Aorta (tissue), 5 donors: ENCODE measurements around the gene ITPK1. TPM values are rescaled to one million over a fixed set of nuclear protein-coding genes. Genes with fewer than 3 reads are reported as not detected.
"Not testable (repeated sequence)": the region's sequence is repeated elsewhere in the genome, so short reads cannot be mapped to it uniquely, and the experiment has no call there.

Experiments used
- ATAC-seq: fragments of 200-7000 bp; cut with Tn5 transposase; one replicate; pipeline ENCODE4 v1.9.1; 2022; ENCODE audit warnings: moderate library complexity; ENCODE audit not compliant: low FRiP score
- DNase-seq, 2 donors: peaks; one replicate each; pipeline ENCODE4 v3.0.0-alpha.2; 2020
- H3K27ac ChIP-seq, 2 donors: one replicate each; pipeline ENCODE4 v1.5.1; 2013; ENCODE audit warnings: low read length in 2 of 2, mild to moderate bottlenecking in 2 of 2, moderate library complexity in 2 of 2, control low read depth in 1 of 2, inconsistent platforms in 1 of 2, low read depth in 1 of 2
- H3K27me3 ChIP-seq, 2 donors: one replicate each; pipeline ENCODE4 v1.6.1; 2013; ENCODE audit warnings: control low read depth in 1 of 2, low read length in 1 of 2, mild to moderate bottlenecking in 1 of 2, moderate library complexity in 1 of 2; ENCODE audit not compliant: insufficient read depth in 2 of 2, control insufficient read depth in 1 of 2
- H3K36me3 ChIP-seq, 2 donors: one replicate each; pipeline ENCODE4 v1.6.1; 2013; ENCODE audit warnings: control low read depth in 1 of 2, low read length in 1 of 2, mild to moderate bottlenecking in 1 of 2; ENCODE audit not compliant: insufficient read depth in 2 of 2, control insufficient read depth in 1 of 2
- H3K4me1 ChIP-seq, 2 donors: one replicate each; pipeline ENCODE4 v1.6.1; 2013; ENCODE audit warnings: low read length in 2 of 2, control low read depth in 1 of 2, mild to moderate bottlenecking in 1 of 2, moderate library complexity in 1 of 2; ENCODE audit not compliant: insufficient read depth in 2 of 2, control insufficient read depth in 1 of 2
- H3K4me3 ChIP-seq, 2 donors: one replicate each; pipeline ENCODE4 v1.5.1; 2013; ENCODE audit warnings: low read length in 2 of 2, control low read depth in 1 of 2, mild to moderate bottlenecking in 1 of 2
- H3K9me3 ChIP-seq: one replicate; pipeline ENCODE4 v1.6.1; 2013; ENCODE audit warnings: mild to moderate bottlenecking, low read length; ENCODE audit not compliant: control insufficient read depth
- WGBS, 2 donors: extraction: QIAGEN DNeasy Blood & Tissue Kit; methylation state at CpG; one replicate each; pipeline ENCODE4 v1.1.7; 2013; 5-methylcytosine and 5-hydroxymethylcytosine counted together
- intact Hi-C, 2 donors: fragments of 100-400 bp; cut with DNase I; formaldehyde crosslinking; loops; one replicate each; pipeline versions ENCODE4 v1.14.2 to v1.15.0; 2022
- polyA plus RNA-seq, 2 donors: library from polyadenylated mRNA; stranded (reverse); fragments of 200-250 nt; gene quantifications; one replicate each; pipeline ENCODE4 v1.2.3, GENCODE V29; 2013
- total RNA-seq, 2 donors: library from RNA; stranded (reverse); fragmentation: NEBNext Ultra II Directional; extraction: Animal tissue kit (Norgen Biotek cat#: 25700); gene quantifications; one replicate each; pipeline ENCODE4 v1.2.1, GENCODE V29; 2021
- donor health status: healthy with polysubstance abuse.
- donor health status: Bipolar disorder and iron deficiency.
- donor health status: DM: no; HTN: no; CAD: no.
- donor health status: DM: no; HTN: no; CAD: no.
- donor health status: DM: yes; HTN: yes; CAD: no.

Gene ITPK1
- total and polyA plus RNA-seq, 4 donors, result 39.7 to 69.5 (median 54.2) TPM

GRCh38 chr14:93064411-93065271 lies 51.1 kb downstream of the ITPK1 start:
- peak; percentile 74 for ATAC-seq
- no peaks in the 10 kb centered on the region for H3K9me3 ChIP-seq
- H3K4me1 ChIP-seq, result no peaks in the 10 kb centered on the region
- 4 to 6% methylated on average over 10 of the region's 10 CpGs for WGBS, 2 donors
- DNase-seq, result no peak
- intact Hi-C loops, result no loop called here
- H3K27me3 ChIP-seq, result no peaks in the 10 kb centered on the region
- H3K27ac ChIP-seq, result peak overlapping the region; percentile 30 to 45
- no peak overlapping the region for H3K4me3 ChIP-seq
- no peaks in the 10 kb centered on the region for H3K36me3 ChIP-seq

DNA sequence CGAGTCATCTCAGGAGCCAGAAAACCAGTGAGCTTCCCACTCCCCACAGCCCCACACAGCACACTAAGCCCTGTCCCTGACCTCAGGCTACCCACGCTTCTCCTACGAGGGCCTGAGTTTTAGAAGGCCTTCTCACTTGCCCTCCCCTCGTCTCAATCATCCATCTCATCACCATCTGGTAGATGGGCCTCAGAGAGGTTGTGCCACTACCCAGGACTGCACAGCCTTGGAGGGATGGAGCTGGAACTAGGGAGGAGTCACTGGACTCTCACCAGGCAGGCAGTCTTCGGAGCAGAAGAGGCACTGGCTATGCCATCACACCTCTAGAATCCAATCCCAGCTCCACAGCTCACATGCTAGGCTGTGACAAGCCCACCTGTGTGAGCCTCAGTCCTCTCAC lies 52.3 kb downstream of the ITPK1 start:
- no peak overlapping the region for H3K4me3 ChIP-seq
- ATAC-seq (no peak), DNase-seq (no peak)
- no peaks in the 10 kb centered on the region for H3K36me3 ChIP-seq
- WGBS, 2 donors, result 87 to 95% methylated on average over 5 of the region's 5 CpGs
- peak overlapping the region in 1 of 2 donors; percentile 22 for H3K27ac ChIP-seq
- intact Hi-C loops, result no loop called here
- H3K4me1 ChIP-seq, result no peaks in the 10 kb centered on the region
- H3K27me3 ChIP-seq, result no peaks in the 10 kb centered on the region
- no peaks in the 10 kb centered on the region for H3K9me3 ChIP-seq

DNA sequence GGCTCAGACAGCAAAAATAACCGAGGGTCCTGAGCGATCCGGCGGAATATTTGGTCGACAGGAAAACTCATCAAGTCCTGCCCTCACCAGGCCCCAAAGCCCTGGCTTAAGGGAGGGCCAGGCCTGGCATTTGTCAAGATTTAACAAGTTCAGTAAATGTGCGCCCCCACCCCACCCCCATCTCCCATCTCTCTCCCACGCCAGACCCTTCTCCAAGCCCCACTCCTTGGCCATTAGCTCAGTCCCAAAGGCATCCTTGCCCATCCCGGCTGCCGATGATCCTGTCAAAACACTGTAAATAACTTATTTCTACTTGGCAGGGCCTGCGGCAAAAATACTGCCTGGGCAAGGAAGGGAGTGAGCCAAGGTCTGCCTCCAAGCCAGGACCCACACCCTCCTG lies 52.8 kb downstream of the ITPK1 start:
- Histone ChIP-seq H3K9me3 (no peaks in the 10 kb centered on the region), H3K36me3 (no peaks in the 10 kb centered on the region), H3K27me3 (no peaks in the 10 kb centered on the region), H3K27ac (no peak overlapping the region), H3K4me1 (no peaks in the 10 kb centered on the region), H3K4me3 (no peak overlapping the region)
- no peak for DNase-seq
- WGBS, 2 donors, result 58 to 67% methylated on average over 10 of the region's 10 CpGs
- intact Hi-C loops, result no loop called here
- no peak for ATAC-seq

GRCh38 chr14:93062013-93062412 lies 53.7 kb downstream of the ITPK1 start:
- H3K27me3 ChIP-seq, H3K4me1 ChIP-seq, intact Hi-C loops, H3K4me3 ChIP-seq, DNase-seq, ATAC-seq, H3K36me3 ChIP-seq, H3K27ac ChIP-seq, H3K9me3 ChIP-seq: not testable (repeated sequence)
- 94 to 96% methylated on average over 12 of the region's 12 CpGs for WGBS, 2 donors

DNA sequence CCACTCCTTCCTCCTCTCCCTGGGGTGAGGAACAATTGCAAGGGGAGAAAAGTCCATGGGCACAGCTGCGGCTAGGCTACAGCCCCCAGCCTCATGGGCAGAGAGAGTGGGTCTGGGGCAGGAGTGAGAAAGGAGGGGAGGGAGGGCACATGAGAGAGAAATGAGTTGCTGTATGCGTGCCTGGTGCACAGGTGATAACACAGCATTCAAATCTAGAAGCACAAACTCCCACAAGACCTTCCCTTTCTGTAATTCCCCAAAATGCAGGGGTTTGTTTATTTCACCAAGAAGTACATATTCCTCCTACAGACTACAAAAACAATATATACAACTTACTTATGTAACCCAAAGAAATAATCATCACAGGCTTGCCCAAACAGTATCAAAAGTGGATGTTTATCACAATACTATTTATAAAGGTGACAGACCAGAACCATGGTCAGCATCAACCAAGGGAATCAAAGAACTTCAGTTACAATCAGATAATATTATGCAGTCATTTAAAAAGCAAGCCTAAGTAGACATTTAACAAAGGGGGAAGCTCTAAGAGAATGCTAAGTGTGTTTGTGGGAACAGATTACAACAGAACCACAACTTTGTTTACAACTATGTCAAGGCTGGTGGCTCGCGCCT lies 54.2 kb downstream of the ITPK1 start:
- no peak for ATAC-seq
- 94 to 97% methylated on average over 4 of the region's 4 CpGs for WGBS, 2 donors
- Histone ChIP-seq H3K27me3 (no peaks in the 10 kb centered on the region), H3K9me3 (no peaks in the 10 kb centered on the region), H3K4me1 (no peaks in the 10 kb centered on the region), H3K27ac (no peak overlapping the region), H3K4me3 (no peak overlapping the region), H3K36me3 (no peaks in the 10 kb centered on the region)
- DNase-seq, result no peak
- intact Hi-C loops, result no loop called here

GRCh38 chr14:93060841-93061240 lies 54.9 kb downstream of the ITPK1 start:
- no peak overlapping the region for H3K27ac ChIP-seq
- WGBS, 2 donors, result 99 to 100% methylated on average over 1 of the region's 1 CpG
- ATAC-seq (no peak), DNase-seq (no peak)
- no peaks in the 10 kb centered on the region for H3K36me3 ChIP-seq
- intact Hi-C loops, result no loop called here
- H3K27me3 ChIP-seq, result no peaks in the 10 kb centered on the region
- H3K4me3 ChIP-seq, result no peak overlapping the region
- H3K4me1 ChIP-seq, result peaks cover 0 to 2% of the 10 kb centered on the region in 2 donors
- H3K9me3 ChIP-seq, result no peaks in the 10 kb centered on the region

- Histone ChIP-seq H3K27ac (no peak overlapping the region), H3K4me3 (no peak overlapping the region), H3K27me3 (no peaks in the 10 kb centered on the region), H3K4me1 (peaks cover 0 to 2% of the 10 kb centered on the region in 2 donors), H3K36me3 (no peaks in the 10 kb centered on the region), H3K9me3 (no peaks in the 10 kb centered on the region)
- WGBS, 2 donors, result 68 to 72% methylated on average over 9 of the region's 9 CpGs
- DNase-seq (no peak), ATAC-seq (no peak)
- intact Hi-C loops, result no loop called here
Observed at GRCh38 chr14:93059917-93060545, 55.7 kb downstream of the ITPK1 start.

DNA sequence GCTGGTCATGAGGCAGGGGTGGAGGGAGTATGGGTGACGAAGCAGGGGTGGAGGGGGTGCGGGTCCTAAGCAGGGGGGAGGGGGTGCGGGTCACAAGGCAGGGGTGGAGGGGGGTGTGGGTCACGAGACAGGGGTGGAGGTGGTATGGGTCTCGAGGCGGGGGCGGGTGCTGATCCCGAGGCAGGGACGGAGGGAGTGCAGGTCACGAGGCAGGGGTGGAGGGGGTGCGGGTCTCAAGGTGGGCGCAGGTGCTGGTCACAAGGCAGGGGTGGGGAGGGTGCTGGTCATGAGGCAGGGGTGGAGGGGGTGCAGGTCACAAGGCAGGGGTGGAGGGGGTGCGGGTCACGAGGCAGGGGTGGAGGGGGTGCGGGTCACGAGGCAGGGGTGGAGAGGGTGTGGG lies 56.5 kb downstream of the ITPK1 start:
- Histone ChIP-seq H3K36me3 (no peaks in the 10 kb centered on the region), H3K9me3 (no peaks in the 10 kb centered on the region), H3K4me3 (no peak overlapping the region), H3K27me3 (no peaks in the 10 kb centered on the region), H3K4me1 (peaks cover 0 to 2% of the 10 kb centered on the region in 2 donors), H3K27ac (no peak overlapping the region)
- intact Hi-C loops, result no loop called here
- ATAC-seq (no peak), DNase-seq (no peak)
- WGBS, 2 donors, result 94% methylated on average over 15 to 16 of the region's 16 CpGs
